Activated CD4-positive, alpha-beta T cell treated with anti-CD3 and anti-CD28 coated beads, Interleukin-2, amount 50 U/mL, for 4 hours (primary cell): ENCODE results near the gene SMURF2.
"Not testable (repeated sequence)": the region's sequence is repeated elsewhere in the genome, so short reads cannot be mapped to it uniquely, and the experiment has no call there.

ENCODE experiments used
- DNase-seq, 2 experiments: peaks; one replicate each; pipeline ENCODE4 v3.0.0-alpha.2; 2020

The SMURF2 gene

DNA sequence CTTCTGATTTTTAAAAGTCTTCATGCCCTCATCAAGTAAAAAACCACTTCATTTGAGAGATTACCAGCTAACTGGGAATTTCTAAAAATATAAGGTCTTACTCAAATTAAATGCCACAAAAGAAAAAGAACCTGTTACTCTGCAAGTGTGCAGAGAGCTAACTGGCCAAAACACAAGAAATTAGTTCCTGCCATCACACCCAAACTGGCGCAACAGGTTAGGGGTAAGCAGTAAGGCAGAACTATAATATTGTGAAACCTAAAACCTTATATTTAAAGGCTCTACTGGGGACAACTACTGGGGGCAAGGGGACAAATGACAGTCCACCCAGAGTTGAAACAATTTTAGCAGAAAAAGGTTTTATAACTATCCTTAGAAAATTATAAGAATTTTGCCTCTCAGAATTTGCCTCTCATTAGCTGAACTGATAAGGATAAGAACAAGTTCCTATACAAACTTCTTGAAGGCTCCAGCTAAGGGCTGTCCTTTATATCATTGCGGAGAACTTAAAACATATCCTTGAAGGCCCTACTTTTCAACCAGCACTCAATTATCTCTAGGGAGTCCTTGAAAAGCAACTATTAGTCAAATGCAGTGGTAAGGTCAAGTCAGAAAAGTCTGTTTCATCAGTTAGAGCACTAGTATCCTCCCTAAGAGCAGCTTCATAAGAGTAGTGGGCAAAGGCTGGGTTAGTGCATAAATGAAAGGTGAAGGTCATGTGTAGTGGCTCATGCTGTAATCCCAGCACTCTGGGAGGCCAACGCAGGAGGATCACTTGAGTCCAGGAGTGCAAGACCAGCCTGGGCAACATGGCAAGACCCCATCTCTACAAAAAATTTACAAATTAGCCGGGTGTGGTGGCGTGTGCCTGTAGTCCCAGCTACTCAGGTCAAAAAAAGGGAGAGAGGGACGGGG, 31.5 kb downstream of the SMURF2 start:
- DNase-seq, result no peak

DNA sequence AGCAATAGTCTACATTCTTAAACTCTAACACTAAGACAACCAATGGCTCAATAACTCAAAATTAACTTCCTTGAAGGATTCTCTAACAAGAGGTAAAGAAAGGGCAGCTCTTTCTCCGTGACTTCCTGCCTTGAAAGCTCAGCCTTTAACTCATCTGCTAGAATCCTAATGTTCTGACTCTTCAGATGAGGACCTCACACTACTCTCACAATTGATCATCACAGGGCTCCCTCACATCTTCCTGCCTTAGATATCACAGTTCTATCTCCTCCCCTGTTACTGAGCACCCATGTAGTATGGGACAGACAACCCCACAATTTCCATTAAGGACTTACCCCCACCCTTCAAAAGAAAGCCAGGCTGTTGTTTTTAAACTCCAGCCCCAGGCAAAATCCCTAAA, 33.5 kb downstream of the SMURF2 start:
- DNase-seq, result no peak

DNA sequence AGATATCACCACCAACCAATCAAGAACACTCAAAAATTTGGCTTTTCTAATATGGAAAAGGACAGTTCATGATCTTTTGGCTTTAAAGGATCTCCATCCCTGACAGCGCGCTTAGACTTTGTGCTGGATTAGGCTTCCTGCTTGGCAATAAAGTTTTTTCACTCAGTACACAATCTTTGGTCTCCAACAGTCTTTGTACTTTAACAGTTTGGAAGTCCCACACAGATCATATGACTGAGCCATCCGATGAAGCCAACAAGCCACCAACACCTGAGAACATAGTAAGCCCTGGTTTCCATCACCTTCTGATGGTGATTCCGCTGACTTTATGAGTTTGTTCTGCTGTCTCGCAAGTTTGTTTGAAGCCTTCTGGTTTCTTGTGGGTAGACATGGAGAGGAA, 34.3 kb downstream of the SMURF2 start:
- DNase-seq, result no peak

DNA sequence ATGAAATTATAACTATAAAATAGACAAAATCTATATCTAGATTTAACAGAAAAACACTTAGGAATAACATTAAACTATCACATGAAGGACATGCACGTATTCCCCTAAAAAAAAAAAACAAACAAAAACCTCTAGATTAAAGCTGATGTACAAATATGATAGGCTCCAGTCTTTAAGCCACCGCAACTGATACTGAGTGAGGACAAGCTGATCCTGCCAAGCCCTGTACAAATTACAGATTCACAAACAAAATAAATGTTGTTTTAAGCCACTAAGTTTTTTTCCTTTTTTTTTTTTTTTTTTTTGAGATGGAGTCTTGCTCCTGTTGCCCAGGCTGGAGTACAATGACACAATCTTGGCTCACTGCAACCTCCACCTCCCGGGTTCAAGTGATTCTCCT, 35.3 kb downstream of the SMURF2 start:
- DNase-seq, result no peak

DNA sequence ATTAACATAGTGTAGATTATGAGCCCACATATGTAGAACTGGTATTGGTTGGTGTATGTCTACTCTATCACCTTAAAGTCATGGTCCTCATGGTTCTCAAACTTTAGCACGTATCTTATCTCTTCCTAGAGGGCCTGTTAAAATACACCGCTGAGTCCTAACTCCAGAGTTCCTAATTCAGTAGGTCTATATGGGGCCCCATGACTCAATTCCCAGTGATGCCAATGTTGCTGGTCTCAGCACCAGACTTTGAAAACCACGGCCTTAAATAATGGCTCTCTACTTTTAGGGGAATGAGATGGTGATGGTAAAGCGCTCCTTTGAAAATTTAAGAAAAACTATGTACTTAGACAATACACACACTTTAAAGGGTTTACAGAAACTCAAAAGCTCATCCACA, 36.6 kb downstream of the SMURF2 start:
- DNase-seq, result no peak

DNA sequence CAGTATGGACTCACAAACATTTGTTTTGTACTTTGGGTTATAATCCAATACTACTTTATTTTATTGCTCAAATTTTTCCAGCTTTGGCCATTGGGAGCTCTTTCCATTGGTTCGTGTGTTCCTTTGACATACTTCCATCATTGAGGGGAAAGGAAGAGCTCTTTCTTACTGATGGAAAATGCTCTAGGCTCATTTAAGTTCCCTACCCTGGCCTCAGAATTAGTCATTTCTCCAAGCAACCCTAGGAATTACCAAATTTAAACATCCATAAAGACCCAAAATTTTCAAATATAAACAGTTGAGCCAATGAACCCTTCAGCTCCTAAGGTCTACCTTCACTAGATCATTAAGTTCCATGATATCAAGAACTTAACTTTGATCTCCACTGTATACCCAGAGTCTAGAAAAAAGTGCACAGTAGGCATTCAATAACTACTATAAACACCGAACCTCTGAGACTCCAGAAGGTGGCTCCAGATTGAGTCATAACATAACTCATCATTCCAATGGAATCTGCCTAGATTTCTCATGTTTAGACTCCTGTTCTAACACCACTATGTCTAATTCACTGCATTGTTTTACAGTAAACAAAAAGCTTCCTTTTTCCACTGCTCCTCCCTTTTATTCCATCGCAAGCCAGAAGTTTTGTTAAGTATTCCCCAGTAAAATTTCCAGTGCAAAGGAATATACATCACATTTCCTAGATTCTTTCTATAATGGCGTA, 39.0 kb downstream of the SMURF2 start:
- DNase-seq, result no peak

DNA sequence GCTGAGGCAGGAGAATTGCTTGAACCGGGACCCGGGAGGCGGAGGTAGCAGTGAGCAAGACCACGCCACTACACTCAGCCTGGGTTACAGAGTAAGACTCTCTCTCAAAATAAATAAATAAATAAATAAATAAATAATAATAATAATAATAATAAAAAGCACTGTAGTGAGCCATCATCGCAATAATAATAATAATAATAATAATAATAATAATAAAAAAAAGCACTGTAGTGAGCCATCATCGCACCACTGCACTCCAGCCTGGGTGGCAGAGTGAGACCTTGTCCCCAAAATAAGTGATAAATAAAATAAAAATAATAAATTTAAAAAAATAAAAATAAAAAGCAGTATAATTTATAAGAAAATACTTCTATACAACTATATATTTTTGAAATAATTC, 40.3 kb downstream of the SMURF2 start:
- DNase-seq, result no peak

DNA sequence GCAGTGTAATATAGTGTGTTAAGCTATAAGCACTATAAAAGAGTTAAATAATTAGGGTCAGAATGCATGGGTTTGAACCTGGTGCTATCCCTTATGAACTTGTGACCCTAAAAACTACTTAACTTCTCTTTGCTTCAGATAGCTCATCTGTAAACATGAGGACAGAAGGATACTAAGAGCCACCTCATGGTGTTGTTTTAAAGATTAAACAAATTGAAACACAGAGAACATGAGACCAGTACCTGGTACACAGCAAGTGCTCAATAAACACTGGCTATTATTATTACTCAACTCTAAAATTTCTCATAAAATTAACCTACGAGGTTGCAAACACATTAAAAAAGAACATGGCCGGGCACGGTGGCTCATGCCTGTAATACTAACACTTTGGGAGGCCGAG, 43.3 kb downstream of the SMURF2 start:
- no peak for DNase-seq

DNA sequence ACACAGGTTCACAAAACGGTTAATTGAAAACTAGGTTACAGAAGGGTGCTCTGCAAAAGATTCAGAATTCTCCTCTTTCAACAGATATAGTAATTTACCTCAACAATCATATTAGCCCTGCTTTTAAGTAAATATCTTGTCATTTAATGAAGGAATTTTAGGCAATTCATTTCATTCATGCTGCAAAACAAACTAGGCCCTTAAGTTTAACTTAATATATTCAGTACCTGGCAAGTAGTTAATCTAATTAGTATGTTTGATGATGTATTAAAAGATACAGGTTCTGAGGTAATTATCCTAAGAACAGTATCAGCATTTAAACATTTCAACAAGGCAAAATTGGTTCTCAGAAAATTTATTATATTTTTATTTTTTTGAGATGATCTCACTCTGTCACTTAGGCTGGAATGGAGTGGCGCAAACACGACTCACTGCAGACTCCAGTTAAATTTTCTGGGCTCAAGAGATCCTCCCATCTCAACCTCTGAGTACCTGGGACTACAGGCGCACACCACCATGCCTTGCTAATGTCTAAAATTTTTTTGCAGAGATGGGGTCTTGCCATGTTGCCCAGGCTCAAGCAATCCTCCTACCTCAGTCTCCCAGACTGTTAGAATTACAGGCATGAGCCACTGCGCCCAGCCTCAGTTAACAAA, 44.9 kb downstream of the SMURF2 start:
- no peak for DNase-seq

DNA sequence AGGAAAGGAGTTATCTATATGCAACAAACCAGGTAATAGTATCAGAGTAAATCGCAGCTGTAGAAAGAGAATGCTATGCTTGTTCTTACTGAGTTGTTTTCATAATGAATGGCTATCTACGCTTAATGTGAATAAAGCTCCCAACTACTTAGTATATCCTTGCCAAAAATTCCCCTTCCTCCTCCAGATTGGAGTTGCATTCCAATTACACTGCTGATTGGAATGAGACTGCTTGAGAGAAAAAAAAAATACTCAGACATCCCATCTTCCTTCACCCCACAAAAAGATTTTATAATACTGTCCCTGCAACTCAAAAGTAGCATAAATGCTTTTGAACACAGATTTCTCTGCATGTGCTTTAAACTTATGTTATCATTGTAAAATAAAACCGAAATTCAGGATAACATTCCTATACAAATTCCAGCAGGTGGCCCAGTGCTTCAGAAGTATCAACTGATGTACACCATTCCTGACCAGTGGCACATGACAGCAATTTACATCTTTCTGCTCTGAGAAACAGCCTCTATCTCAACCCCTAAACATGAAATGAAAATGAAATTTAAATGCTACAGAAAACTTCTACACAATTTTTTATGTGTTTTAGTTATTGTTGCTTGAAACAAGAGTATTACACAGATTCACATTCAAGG, 47.0 kb downstream of the SMURF2 start:
- DNase-seq, result no peak

DNA sequence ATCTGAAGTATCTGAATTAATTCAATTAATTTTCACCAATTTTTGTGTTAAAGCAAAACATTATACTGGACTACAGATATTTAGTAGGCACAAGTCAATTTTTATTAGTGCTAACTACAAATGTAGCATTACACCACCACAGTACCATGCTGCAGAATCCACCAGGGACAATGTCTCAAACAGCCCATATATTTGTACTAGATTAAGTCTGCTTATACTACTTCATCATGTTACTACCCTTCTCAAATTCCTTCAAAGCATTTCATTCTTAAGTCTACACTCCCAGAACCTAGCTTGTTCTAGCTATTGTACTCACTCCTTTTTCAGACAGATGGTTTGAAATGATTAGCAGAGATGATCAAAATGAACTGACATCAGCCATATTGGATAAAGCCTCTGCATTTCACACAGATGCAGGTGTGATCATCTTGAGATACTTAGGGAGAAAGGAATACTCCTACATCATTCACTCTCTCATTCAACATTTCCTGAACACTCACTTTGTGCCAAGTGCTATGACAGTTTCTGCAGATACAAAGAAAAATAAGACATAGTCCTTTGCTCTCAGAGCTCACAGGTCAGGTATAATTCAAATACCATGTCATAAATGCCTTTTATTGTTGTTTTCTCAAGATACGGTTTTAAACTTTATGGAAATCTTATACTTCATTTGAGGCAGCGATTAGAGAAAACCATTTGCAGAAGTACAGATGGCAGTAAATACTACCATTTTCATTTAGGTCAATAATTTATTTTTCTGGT, 47.7 kb downstream of the SMURF2 start:
- no peak for DNase-seq

DNA sequence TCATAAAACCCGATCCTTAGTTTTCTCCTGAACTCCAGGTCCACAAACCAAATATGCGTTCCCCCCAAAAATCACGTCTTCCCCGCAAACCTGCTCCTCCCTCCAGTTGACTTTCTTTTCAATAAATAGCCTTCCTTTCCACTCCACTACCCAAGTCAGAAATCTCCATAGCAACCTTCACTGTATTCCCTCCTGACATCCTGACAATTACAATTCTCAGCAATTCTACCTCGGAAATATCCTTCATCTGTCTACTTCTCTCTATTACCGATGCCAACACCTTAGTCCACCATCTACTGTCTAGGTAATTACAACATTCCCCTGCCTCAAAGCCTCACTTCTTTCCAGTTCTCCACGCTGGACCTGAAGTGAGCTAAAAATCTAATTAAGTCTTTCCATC, 50.7 kb downstream of the SMURF2 start:
- no peak for DNase-seq

DNA sequence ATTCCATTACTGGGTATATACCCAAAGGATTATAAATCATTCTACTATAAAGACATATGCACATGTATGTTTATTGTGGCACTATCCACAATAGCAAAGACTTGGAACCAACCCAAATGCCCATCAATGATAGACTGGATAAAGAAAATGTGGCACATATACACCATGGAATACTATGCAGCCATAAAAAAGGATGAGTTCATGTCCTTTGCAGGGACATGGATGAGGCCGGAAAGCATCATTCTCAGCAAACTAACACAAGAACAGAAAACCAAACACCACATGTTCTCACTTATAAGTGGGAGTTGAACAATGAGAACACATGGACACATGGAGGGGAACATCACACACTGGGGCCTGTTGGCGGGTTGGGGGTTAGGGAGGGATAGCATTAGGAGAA, 51.9 kb downstream of the SMURF2 start:
- DNase-seq, result not testable (repeated sequence)

DNA sequence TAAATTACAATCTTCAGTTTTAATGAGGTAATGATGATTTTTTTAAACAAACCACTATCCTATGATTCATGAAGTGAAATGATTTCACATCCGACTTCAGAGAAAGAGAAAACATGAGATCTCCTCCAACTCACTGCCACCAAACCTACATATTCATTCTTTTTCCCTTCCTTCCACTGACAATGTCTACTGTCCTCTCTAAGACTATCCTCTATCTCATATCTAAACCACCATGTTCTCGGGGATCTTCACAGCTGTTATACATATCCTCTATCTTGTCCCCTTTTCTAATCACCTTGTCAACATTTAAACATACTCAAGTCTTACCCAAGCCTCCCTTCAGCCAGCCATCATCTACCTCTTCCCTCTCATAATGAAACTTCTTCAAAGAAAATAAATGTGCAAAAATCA, 53.5 kb downstream of the SMURF2 start:
- DNase-seq, result no peak

DNA sequence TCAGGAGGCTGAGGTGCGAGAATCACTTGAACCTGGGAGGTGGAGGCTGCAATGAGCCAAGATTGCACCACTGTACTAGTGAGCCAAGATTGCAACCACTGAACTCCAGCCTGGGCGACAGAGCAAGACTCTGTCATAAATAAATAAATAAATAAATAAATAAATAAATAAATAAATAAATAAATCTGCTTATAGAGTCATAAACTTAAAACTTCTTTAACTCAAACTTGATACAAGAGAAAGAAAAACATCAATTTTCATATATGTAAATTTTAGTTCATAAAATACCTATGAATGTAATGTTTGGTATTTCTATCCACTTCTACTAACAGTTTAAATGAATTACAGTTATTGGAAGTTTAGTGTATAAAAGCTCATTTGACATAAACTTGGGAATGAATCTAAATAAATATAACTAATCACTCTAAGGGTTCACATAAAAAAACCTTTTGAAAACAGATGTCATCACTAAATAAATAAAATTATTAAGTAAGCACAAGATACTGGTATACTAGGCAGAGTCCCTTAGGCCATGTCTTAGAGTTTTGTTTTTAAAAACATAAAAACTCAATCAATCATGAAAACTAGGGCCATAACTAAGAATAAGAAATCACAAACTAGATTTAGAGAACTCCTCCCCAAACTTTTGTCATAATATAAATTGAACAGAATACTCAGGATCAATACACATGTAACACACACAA, 54.1 kb downstream of the SMURF2 start:
- DNase-seq, result no peak

DNA sequence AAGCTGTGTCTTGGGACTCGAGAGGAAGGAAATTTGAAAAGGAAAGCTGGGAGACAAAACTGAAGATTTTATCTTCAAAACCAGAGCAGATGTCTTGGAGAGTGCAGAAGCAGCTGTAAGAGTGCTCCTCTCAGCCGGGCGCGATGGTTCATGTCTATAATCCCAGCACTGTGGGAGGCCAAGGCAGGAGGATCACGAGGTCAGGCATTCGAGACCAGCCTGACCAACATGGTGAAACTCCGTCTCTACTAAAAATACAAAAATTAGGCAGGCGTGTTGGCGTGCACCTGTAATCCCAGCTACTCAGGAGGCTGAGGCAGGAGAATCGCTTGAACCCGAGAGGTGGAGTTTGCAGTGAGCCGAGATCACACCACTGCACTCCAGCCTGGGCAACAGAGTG, 57.6 kb downstream of the SMURF2 start:
- not testable (repeated sequence) for DNase-seq

DNA sequence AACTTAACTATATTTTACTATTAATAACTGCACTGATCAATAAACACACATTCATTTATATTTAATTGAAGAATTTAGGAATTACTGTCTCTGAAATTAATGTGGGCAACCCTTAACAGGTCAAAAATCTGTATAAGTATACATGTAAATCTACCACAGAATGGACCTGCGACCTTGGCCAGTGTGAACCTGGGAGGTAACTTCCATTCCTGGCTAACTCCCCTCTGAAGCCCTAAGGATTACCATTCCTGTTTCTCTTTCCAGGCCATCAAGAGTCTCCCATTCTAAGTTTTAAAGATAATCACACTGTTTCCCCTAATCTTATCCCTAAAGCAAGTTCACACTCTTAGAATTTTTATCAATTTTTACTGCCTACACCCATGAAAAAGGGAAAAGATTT, 58.1 kb downstream of the SMURF2 start:
- DNase-seq, result no peak

DNA sequence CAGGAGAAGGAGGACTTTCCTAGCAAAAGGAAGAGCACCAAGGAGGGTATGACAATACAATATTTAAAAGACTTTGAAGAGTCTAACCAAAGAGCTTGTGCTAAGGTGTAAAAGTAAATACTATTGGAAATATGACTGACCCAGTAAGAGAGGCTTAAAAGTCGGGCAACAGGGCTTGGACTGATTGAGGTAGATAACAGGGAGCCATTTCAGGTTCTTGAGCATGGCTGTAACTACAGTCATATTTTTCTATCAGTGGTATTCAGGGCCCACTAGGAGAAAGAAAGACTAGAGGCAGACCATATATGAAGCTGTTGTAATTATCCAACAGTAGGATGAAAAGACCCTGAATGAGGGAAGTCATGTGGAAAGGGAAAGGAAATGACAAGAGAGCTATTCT, 62.3 kb downstream of the SMURF2 start:
- no peak for DNase-seq

DNA sequence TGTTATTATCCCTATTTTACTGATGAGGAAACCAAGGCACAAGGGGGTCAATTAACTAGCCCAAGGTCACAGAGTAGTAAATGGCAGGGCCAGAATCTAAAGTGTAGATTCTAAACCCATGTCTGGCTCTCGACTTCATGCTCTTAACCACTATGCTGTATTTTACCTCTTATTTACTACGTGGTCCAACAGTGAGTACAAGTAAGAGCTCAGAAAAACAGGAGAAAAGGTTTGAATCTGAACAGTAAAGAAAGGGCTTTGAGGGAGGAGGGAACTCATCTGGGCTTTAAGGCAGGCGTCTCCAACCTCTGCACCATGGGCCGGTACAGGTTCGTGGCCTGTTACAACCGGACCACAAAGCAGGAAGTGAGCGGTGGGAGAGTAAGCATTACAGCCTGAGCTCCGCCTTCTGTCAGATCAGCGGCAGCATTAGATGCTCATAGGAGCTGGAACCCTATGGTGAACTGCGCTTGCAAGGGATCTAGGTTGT, 62.9 kb downstream of the SMURF2 start:
- DNase-seq, result peak; percentile 13 to 15

DNA sequence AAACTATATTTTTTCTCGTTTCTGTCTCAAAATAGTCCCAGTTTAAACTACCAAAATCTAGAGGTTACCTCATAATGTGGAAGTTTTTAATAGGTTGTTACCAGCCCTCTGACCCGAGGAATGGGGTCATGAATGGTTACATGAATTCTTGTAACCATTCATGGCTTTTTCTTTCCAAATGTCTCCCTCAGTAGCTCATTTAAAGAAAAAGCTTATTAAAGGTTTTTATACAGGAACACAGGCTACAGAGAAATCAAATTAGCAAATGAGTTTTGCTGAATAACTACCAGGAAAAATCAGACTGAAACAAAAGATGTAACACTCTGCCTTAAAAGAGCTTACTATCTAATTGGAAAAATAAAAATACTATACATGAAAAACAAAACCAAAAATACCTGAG, 63.4 kb downstream of the SMURF2 start:
- DNase-seq, result no peak

DNA sequence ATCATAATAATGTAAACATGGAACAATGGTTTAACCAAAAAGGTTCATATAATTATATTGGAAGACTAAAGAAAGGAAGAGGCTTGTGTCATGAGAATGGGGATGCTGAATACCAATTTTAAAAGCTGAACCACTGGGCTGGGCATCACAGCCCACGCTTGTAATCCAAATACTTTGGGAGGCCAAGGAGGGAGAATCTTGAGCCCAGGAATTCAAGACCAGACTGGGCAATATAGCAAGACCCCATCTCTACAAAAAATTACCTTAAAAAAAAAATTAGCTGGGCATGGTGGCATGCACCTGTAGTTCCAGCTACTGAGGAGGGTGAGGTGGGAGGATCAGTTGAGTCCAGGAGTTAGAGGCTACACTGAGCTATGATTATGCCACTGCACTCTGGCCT, 65.1 kb downstream of the SMURF2 start:
- no peak for DNase-seq

DNA sequence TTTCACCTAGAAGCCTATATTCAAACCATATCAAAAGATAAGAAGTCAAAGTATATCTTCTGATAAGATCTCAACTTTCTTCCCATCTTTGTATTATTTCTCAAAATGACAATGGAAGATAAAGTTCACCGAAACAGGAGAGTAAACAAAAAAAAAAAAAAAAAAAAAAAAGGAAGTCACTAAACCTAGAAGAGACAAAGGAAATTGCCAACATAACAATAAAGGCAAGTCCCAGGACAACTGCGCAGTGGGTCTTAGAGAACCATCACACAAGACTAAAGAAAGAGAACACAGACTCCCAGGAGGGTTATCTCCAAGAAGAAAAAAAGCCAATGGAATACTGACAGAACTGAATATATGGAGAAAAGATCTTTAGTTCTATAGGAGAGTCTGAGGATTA, 65.7 kb downstream of the SMURF2 start:
- no peak for DNase-seq
